Muscle layer of duodenum (tissue), 2 donors: ENCODE results near the gene TMEM30B.

Source experiments
- H3K27ac ChIP-seq: one replicate; pipeline ENCODE4 v1.7.0; 2013; ENCODE audit warnings: mild to moderate bottlenecking, low read length
- H3K27me3 ChIP-seq: one replicate; pipeline ENCODE4 v1.7.0; 2013; ENCODE audit warnings: low read depth, mild to moderate bottlenecking, control low read depth, low read length
- H3K36me3 ChIP-seq, 2 donors: one replicate each; pipeline ENCODE4 v1.7.0; 2013; ENCODE audit warnings: low read length in 2 of 2, control low read depth in 1 of 2, mild to moderate bottlenecking in 1 of 2; ENCODE audit not compliant: insufficient read depth in 2 of 2, control insufficient read depth in 1 of 2
- H3K4me1 ChIP-seq, 2 donors: one replicate each; pipeline ENCODE4 v1.7.0; 2013; ENCODE audit warnings: low read length in 2 of 2, mild to moderate bottlenecking in 2 of 2, control low read depth in 1 of 2, moderate library complexity in 1 of 2; ENCODE audit not compliant: insufficient read depth in 2 of 2, control insufficient read depth in 1 of 2
- H3K4me3 ChIP-seq, 2 donors: one replicate each; pipeline ENCODE4 v1.7.0; 2013; ENCODE audit warnings: low read length in 2 of 2, low read depth in 1 of 2, mild to moderate bottlenecking in 1 of 2
- H3K9me3 ChIP-seq, 2 donors: one replicate each; pipeline ENCODE4 v1.7.0; 2013; ENCODE audit warnings: low read length in 2 of 2, control low read depth in 1 of 2, mild to moderate bottlenecking in 1 of 2; ENCODE audit not compliant: control insufficient read depth in 1 of 2
- donor health status: healthy.

The TMEM30B gene

GRCh38 chr14:61281186-61281947, at the start of gene TMEM30B:
Gene TMEM30B (minus strand): TSS chr14:61281338. CDS start chr14:61281147, 191 bp downstream.
- Histone ChIP-seq H3K4me3 (peak within 1 kb of the TSS; percentile 43 to 70), H3K27ac (peak within 1 kb of the TSS; percentile 73), H3K36me3 (no peaks in the 10 kb centered on the region), H3K9me3 (no peaks in the 10 kb centered on the region), H3K27me3 (no peaks in the 10 kb centered on the region), H3K4me1 (peaks cover 0 to 13% of the 10 kb centered on the region in 2 donors)

- no peaks in the 10 kb centered on the region for H3K36me3 ChIP-seq
- H3K4me1 ChIP-seq: no peaks in the 10 kb centered on the region
- no peaks in the 10 kb centered on the region for H3K9me3 ChIP-seq
- H3K27me3 ChIP-seq: no peaks in the 10 kb centered on the region
- H3K4me3 ChIP-seq: no peak overlapping the region
- no peak overlapping the region for H3K27ac ChIP-seq
Observed at GRCh38 chr14:61330511-61330910, 49.4 kb upstream of the TMEM30B start.

GRCh38 chr14:61329478-61330051, 48.4 kb upstream of the TMEM30B start:
- Histone ChIP-seq H3K36me3 (no peaks in the 10 kb centered on the region), H3K27me3 (no peaks in the 10 kb centered on the region), H3K9me3 (no peaks in the 10 kb centered on the region), H3K4me1 (no peaks in the 10 kb centered on the region), H3K27ac (peak overlapping the region; percentile 25), H3K4me3 (no peak overlapping the region)

GRCh38 chr14:61328626-61329262, 47.6 kb upstream of the TMEM30B start:
- peaks cover 3% of the 10 kb centered on the region for H3K27me3 ChIP-seq
- H3K27ac ChIP-seq: no peak overlapping the region
- no peaks in the 10 kb centered on the region for H3K4me1 ChIP-seq
- H3K4me3 ChIP-seq: no peak overlapping the region
- H3K36me3 ChIP-seq: no peaks in the 10 kb centered on the region
- no peaks in the 10 kb centered on the region for H3K9me3 ChIP-seq

GRCh38 chr14:61326847-61327246, 45.7 kb upstream of the TMEM30B start:
- Histone ChIP-seq H3K36me3 (no peaks in the 10 kb centered on the region), H3K27me3 (peaks cover 7% of the 10 kb centered on the region), H3K9me3 (no peaks in the 10 kb centered on the region), H3K27ac (peak overlapping the region; percentile 65), H3K4me3 (no peak overlapping the region), H3K4me1 (peaks cover 0 to 6% of the 10 kb centered on the region in 2 donors)

GRCh38 chr14:61326146-61326545, 45.0 kb upstream of the TMEM30B start:
- Histone ChIP-seq H3K4me1 (peaks cover 0 to 13% of the 10 kb centered on the region in 2 donors), H3K27me3 (peaks cover 8% of the 10 kb centered on the region), H3K36me3 (no peaks in the 10 kb centered on the region), H3K4me3 (no peak overlapping the region), H3K9me3 (no peaks in the 10 kb centered on the region), H3K27ac (peak overlapping the region; percentile 65)

GRCh38 chr14:61325166-61325565, 44.0 kb upstream of the TMEM30B start:
- Histone ChIP-seq H3K4me3 (no peak overlapping the region), H3K9me3 (no peaks in the 10 kb centered on the region), H3K27me3 (peaks cover 15% of the 10 kb centered on the region), H3K27ac (no peak overlapping the region), H3K4me1 (peaks cover 0 to 16% of the 10 kb centered on the region in 2 donors), H3K36me3 (no peaks in the 10 kb centered on the region)

- peak overlapping the region; percentile 9 for H3K27ac ChIP-seq
- no peaks in the 10 kb centered on the region for H3K9me3 ChIP-seq
- no peaks in the 10 kb centered on the region for H3K36me3 ChIP-seq
- H3K27me3 ChIP-seq: peaks cover 15% of the 10 kb centered on the region
- peak overlapping the region in 1 of 2 donors; percentile 60 for H3K4me3 ChIP-seq
- H3K4me1 ChIP-seq: peaks cover 0 to 16% of the 10 kb centered on the region in 2 donors
Observed at GRCh38 chr14:61323970-61324369, 42.8 kb upstream of the TMEM30B start.

- Histone ChIP-seq H3K36me3 (no peaks in the 10 kb centered on the region), H3K4me1 (peaks cover 0 to 16% of the 10 kb centered on the region in 2 donors), H3K27me3 (peaks cover 15% of the 10 kb centered on the region), H3K27ac (no peak overlapping the region), H3K9me3 (no peaks in the 10 kb centered on the region), H3K4me3 (peak overlapping the region; percentile 60 to 70)
Observed at GRCh38 chr14:61322799-61323290, 41.7 kb upstream of the TMEM30B start.

- Histone ChIP-seq H3K27ac (no peak overlapping the region), H3K4me1 (peaks cover 0 to 16% of the 10 kb centered on the region in 2 donors), H3K36me3 (no peaks in the 10 kb centered on the region), H3K27me3 (peaks cover 15% of the 10 kb centered on the region), H3K4me3 (peak overlapping the region; percentile 60 to 70), H3K9me3 (no peaks in the 10 kb centered on the region)
Observed at GRCh38 chr14:61322011-61322798, 41.1 kb upstream of the TMEM30B start.
